GM21526 (cell line): ENCODE measurements around the gene PIK3AP1.
A peak's percentile ranks its signal among the peaks of the same experiment; 100 is the strongest.
"Not testable (repeated sequence)": the region's sequence is repeated elsewhere in the genome, so short reads cannot be mapped to it uniquely, and the experiment has no call there.

Experiments used
- ATAC-seq: cut with Tn5 transposase; IDR thresholded peaks from one replicate; pipeline ENCODE4 v1.9.1; 2021; ENCODE audit warnings: moderate library complexity; ENCODE audit not compliant: unreplicated experiment, low FRiP score

PIK3AP1 gene, protein sequence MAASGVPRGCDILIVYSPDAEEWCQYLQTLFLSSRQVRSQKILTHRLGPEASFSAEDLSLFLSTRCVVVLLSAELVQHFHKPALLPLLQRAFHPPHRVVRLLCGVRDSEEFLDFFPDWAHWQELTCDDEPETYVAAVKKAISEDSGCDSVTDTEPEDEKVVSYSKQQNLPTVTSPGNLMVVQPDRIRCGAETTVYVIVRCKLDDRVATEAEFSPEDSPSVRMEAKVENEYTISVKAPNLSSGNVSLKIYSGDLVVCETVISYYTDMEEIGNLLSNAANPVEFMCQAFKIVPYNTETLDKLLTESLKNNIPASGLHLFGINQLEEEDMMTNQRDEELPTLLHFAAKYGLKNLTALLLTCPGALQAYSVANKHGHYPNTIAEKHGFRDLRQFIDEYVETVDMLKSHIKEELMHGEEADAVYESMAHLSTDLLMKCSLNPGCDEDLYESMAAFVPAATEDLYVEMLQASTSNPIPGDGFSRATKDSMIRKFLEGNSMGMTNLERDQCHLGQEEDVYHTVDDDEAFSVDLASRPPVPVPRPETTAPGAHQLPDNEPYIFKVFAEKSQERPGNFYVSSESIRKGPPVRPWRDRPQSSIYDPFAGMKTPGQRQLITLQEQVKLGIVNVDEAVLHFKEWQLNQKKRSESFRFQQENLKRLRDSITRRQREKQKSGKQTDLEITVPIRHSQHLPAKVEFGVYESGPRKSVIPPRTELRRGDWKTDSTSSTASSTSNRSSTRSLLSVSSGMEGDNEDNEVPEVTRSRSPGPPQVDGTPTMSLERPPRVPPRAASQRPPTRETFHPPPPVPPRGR

DNA sequence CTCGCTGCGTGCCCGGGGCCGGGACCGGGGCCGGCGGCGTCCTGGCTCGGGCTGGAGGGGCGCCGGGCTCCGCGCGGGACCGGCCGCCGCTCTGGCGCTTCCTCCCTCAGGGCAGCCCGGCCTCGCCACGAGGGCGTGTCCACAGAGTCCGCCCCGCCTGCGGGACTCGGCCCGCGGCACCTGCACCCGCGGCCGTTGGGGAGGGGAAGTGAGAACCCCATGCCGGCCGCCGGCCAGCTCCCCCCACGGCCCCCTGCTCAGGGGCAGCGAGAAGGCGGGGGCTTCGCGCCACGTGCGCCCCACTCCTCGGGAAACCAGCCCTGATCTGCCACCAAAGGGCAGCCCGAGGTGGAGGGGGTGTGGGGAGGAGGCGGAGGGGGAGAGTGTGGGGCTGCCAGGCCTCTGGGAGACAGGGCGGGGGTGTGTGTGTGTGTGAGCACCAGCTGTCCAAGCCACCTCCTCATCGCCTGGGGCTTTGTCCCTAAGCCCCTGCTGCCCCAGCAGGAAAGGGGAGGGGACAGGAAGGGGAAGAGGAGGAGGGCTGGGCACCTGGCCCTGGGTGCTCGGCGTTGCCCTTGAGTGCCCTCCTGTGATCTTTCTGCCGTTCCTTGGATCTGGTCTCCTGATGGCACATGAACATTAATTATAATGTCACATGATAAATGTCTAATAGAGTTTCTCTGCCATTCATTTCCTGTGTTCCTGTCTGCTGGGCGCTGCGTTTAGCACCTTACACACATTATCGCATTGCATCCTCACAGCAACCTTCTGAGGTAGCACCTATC is at the start of gene PIK3AP1:
Gene PIK3AP1, minus strand, starts transcription at position 93 of the 785 bp plus-strand sequence. CDS start 120 bp downstream, outside the sequence.
- ATAC-seq, result peak; percentile 56

- no peak for ATAC-seq
Measured at GRCh38 chr10:96768136-96768535, 47.8 kb upstream of the PIK3AP1 start.

- ATAC-seq, result no peak
Measured at GRCh38 chr10:96767611-96768010, 47.3 kb upstream of the PIK3AP1 start.

DNA sequence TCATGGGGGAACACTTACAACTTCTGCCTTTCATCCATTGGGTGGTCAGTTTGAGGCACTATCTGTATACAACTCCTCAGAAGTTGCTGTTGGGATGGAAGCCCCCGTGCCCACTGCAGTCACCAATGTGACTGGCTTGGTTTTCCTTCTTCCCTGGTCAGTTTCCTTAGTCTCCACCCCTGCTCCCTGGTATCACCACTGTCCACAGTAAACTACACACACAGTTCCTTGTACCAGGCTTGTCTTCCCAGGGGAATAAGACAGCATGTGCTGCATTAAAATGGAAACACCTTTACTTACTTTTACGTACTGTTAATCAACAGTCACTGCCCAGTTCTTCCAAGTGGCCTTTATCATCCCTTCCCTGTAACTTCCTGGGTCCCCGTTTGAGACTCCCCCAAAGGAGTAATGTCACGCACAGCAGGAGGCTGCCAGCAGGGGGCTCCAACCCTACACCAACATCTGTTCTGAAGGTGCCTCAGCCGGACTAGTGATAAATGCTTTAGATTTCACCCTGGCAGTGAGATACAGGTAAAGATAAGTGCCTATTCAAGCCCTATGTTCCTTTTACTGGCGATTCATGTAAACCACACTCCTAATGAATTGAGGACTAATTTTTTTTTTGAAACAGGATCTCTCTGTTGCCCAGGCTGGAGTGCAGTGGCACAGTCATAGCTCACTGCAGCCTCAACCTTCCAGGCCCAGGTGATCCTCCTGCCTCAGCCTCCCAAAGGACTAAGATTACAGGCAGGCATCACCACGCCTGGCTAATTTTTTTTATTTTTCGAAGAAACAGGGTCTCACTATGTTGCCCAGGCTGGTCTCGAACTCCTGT is 45.3 kb upstream of the PIK3AP1 start:
- ATAC-seq, result peak; percentile 63

DNA sequence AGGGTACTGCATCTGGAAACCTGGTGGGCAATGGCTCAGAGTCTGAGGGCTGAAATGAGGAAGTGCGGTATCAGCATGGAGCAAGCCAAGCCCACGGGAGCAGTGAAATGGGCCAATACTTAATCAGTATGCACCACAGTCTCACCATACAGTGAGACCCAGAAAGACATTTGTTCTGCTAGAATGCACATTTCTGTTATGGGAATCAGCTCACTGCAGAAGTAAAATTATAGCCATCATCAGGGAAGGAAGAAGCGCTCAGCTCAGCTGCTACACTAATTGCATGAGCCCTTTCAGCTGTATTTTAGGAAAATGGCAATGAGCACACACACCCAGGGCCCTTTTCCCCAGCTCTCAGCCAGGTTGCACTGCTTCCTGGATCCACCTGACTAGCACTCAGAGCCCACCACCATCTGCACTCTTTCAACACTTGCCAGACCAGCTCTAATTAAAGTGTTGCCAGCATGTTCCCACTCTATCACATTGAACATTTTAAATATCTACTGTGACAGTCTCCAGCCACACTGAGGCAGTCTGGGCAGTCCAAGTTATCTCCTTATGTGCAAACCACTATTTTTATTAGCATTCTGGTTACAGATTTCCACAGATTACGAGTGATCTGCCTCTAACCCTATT is 44.2 kb upstream of the PIK3AP1 start:
- no peak for ATAC-seq

GRCh38 chr10:96758423-96758822 is 38.1 kb upstream of the PIK3AP1 start:
- no peak for ATAC-seq

DNA sequence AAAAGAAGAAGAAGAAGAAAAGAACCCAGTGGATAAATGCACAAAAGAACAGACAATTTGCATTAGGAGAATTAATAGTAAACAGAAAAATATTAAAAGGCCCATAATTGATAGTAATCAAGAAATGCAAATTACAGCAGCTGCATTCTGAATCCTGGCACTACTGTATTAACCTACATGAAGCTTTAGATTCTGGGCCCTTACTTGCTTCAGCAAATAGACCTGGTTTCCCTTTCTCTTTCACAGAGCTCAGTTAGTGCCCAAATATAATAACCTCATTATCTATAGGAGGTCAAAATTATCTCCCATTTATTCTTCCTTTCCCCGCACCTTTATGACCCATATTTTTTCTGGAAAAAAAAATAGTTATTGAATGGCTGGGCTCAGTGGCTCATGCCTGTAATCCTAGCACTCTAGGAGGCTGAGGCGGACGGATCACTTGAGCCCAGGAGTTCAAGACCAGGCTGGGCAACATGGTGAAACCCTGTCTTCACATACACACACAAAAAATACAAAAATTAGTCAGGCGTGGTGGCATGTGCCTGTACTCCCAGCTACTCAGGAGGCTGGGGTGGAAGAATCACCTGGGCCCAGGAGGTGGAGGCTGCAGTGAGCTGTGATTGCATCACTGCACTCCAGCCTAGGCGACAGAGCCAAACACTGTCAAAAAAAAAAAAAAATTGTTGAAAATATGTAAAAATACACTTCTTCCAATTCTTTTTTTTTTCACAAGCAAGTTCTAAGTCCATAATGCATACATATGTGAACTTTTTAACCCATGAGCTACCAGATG is 36.0 kb upstream of the PIK3AP1 start:
- no peak for ATAC-seq

DNA sequence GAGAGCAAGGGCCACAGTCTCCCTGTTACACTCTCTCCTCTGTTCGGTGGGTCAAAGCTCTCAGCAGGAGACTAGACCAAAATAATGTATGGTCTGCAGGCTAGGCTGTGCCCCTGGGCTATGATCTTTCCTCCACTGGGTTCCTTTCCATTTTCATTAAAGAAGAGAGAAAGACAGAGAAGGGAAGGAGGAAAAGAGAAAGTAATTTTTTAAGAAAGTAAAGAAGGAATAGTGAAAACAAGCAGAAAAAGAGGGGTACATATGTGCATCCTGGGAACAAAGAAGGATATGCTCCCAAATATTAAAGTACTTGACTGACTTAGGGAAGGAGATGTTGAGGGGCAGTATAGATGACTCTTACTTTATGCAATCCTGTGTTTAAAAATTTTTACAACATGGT is 33.6 kb upstream of the PIK3AP1 start:
- ATAC-seq, result no peak

DNA sequence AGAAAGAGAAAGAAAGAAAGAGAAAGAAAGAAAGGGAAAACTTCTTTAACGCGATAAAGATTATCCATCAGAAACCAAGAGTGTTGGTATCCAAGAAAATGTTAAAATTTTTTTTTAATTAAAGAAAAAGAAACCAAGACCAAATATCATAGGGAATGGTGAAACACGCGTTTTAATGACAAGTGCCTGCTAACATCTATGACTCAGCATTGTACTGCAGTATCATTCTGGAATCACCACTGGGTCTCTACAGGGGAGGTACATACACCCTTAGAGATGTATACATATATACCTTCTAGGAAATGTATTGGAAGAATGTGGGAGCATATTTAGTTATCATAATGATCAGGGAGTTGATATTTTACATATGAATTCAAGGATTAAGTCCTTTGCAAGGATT is 32.1 kb upstream of the PIK3AP1 start:
- ATAC-seq, result no peak

DNA sequence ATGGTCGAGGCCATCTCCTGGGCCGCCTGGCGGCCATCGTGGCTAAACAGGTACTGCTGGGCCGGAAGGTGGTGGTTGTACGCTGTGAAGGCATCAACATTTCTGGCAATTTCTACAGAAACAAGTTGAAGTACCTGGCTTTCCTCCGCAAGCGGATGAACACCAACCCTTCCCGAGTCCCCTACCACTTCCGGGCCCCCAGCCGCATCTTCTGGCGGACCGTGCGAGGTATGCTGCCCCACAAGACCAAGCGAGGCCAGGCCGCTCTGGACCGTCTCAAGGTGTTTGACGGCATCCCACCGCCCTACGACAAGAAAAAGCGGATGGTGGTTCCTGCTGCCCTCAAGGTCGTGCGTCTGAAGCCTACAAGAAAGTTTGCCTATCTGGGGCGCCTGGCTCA is 30.0 kb upstream of the PIK3AP1 start:
- not testable (repeated sequence) for ATAC-seq

DNA sequence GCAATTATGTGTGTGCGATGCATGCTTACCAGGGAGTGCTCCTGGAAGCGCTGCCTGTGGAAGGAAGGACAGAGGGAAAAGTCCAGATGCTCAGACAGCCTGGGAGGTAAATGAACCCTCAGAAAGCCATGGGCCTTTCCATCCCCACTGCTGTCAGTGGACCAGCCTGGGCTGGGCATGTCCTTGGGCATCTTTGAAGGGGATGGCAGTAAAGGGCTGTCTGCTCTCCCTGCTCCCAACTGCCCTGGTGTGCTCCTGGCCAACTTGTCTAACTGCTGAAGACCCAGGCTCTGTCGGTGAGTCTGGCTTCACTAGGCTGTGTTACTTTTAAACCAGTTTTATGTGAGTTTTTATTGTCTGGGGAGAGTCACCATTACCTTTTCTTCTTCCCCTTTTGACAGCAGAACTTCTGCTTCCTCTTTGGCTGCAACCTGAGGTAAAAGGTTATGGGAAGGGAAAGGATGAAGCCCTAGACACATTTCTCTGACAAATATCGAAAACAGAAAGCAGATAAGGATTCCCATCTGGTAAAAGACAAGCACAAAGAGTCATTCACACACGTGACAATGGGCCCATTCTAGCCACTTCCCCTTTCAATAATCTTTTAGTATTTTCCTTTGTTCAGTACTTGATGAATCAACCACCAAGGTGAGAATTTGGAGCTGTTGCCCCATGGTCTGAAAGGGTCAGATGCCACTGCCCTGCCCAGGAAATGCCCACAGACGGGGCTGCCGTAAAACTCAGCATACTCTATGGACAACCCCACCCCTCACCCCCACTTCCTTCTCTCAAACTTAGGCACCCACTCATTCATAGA is 27.6 kb upstream of the PIK3AP1 start:
- peak; percentile 62 for ATAC-seq

GRCh38 chr10:96746503-96746902 is 26.2 kb upstream of the PIK3AP1 start:
- ATAC-seq, result no peak

- no peak for ATAC-seq
Measured at GRCh38 chr10:96745950-96746349, 25.6 kb upstream of the PIK3AP1 start.

DNA sequence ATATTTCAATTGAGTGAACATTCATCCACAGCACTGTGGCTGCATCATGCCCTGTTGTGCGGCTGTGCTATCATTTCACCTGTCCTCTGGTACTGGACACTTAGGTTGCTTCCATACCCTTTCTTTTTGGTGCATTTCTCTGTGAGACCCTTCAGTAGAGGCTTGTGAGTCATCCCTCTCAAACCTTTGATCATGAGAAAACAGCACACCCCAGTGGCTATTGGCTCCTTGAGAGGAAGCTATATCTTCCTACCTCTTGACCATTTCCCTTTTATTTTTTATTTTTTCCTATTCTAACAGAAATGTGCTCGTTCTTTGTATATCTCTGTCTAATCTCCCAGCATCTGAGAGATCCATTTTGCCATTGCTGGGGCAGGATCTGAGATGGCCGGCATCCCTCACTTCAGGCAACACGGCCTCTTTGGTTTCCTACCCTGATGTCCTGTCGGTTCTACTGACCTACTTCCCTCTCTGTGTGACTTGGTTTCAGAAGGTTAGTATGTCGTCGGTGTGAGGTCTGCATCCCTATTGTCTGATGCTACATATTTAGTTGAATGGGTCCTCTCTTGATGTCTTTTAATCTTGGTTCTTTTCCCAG is 23.8 kb upstream of the PIK3AP1 start:
- no peak for ATAC-seq

DNA sequence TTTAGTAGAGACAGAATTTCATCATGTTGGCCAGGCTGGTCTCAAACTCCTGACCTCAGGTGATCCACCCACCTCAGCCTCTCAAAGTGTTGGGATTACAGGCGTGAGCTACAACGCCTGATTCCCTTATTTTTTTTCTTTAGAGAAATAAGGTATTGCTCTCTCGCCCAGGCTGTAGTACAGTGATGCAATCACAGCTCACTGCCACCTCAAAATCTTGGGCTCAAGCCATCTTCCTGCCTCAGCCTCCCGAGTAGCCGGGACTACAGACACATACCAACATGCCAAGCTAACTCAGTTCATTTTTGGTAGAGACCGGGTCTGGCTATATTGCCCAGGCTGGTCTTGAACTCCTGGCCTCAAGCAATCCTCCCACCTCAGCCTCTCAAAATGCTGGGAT is 21.2 kb upstream of the PIK3AP1 start:
- not testable (repeated sequence) for ATAC-seq

DNA sequence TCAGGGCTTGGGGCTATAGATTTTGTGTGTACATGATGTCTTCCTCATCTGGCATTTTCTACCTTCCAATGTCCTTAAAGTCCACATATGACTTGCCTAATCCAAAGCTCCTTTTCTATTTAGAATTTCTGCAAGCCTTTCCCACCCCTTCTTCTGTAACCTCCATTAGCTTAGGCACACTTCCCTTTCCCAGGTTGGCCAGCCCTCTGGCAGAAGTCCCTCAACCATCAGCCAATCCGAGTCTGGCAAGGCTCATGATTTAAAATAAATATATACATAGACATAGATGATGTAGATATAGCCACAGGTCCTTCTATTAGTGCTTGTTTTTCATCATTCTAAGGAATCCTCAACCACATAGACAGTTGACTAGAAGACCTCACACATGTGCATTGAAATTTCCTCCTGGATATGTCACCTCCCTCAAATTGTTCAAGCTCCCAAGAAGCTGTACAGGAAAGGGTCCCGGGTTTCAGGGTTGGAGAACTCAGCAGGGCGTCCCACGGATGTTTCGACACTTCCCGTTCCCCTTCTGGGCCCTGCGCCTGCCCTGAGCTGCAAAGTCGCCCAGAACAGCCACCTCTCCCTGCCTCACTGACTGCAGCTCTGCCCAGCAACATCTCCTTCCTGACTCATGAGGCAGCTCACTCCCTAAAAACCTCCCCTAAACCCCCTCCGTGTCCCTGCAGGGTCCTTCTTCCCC is 20.4 kb upstream of the PIK3AP1 start:
- ATAC-seq, result no peak

DNA sequence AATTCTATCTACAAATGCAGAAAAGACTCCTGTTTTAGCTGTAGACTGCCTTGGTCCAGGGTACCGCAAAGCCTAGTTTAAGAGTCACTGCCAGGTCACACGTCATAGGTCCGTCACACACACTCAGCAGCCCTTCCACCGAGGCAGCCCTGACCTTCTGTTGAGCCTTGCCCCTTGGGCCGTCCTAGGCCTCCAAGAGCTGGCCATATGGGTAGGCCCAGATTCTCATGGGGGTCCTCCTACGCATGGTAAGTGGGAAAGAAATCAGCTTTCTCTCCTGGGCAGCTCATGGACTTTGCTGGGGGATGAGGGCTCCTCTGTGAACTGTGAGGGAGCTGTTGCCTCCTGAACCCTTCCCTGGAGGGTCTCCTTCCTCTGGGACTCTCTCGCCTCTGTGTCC is 19.8 kb upstream of the PIK3AP1 start:
- no peak for ATAC-seq
